Right lobe of liver (tissue), 6 donors: ENCODE measurements around the gene SLC27A2. TPM values are rescaled to one million over a fixed set of nuclear protein-coding genes. Genes with fewer than 3 reads are reported as not detected.
A peak's percentile ranks its signal among the peaks of the same experiment; 100 is the strongest.
"Not testable (repeated sequence)": the region's sequence is repeated elsewhere in the genome, so short reads cannot be mapped to it uniquely, and the experiment has no call there.

Experiments
- ATAC-seq, 4 donors: fragments of 200-7000 bp; cut with Tn5 transposase; one replicate each; pipeline ENCODE4 v1.9.1; 2020; ENCODE audit warnings: mild to moderate bottlenecking in 4 of 4, moderate library complexity in 4 of 4
- DNase-seq, 3 donors: peaks; one replicate each; pipeline ENCODE4 v3.0.0-alpha.2; 2020
- H3K27ac ChIP-seq, 3 donors: fragments of 200-600 bp; one replicate each; pipeline ENCODE4 v1.8.0; 2022
- H3K27me3 ChIP-seq, 2 donors: fragments of 200-600 bp; one replicate each; pipeline ENCODE4 v1.8.0; 2022
- H3K36me3 ChIP-seq, 4 donors: fragments of 200-600 bp; sonication (generic) in 1 of 4; one replicate each; pipeline versions ENCODE4 v1.5.1 to v1.8.0; 2017 to 2022; ENCODE audit warnings: control low read depth in 1 of 4
- H3K4me1 ChIP-seq, 4 donors: fragments of 200-600 bp; sonication (generic) in 1 of 4; one replicate each; pipeline versions ENCODE4 v1.5.1 to v1.8.0; 2017 to 2022; ENCODE audit warnings: control low read depth in 1 of 4
- H3K4me3 ChIP-seq, 3 donors: fragments of 200-600 bp; one replicate each; pipeline ENCODE4 v1.8.0; 2022
- H3K9me3 ChIP-seq, 4 donors: fragments of 200-600 bp; sonication (generic) in 1 of 4; one replicate each; pipeline versions ENCODE4 v1.5.1 to v1.8.0; 2017 to 2022; ENCODE audit warnings: control low read depth in 1 of 4
- CTCF ChIP-seq, 4 donors: fragments of 200-600 bp in 3 of 4; fragments of 450-650 bp in 1 of 4; IDR thresholded peaks; one replicate each; pipeline versions ENCODE4 v1.5.1 to v1.8.0; 2016 to 2022; ENCODE audit warnings: antibody characterized with exemption in 4 of 4, mild to moderate bottlenecking in 2 of 4
- POLR2A ChIP-seq: fragments of 450-650 bp; IDR thresholded peaks from one replicate; pipeline ENCODE4 v1.6.1; 2017; ENCODE audit warnings: antibody characterized with exemption, mild to moderate bottlenecking
- WGBS: methylation state at CpG from one replicate; pipeline ENCODE4 v1.1.6; 2018; ENCODE audit warnings: low coverage, low lambda C conversion rate; ENCODE audit not compliant: insufficient coverage; ENCODE audit errors: missing lambda C conversion rate; 5-methylcytosine and 5-hydroxymethylcytosine counted together
- intact Hi-C, 2 donors: fragments of 100-400 bp; cut with DNase I; formaldehyde crosslinking; loops; one replicate each; pipeline versions ENCODE4 v1.11.2 to v1.14.1; 2022
- total RNA-seq, 6 experiments: library from RNA; depleted of rRNA in 2 of 6; stranded (reverse); fragments of >200 nt in 2 of 6; fragmentation: NEBNext Ultra II Directional in 3 of 6; extraction: Animal tissue kit (Norgen Biotek cat#: 25700) in 3 of 6; gene quantifications; one replicate each; pipeline versions ENCODE4 v1.1.0 to v1.2.4, GENCODE V29; 2016 to 2023
- donor health status: DM: no; HTN: yes; CAD: no.
- donor health status: DM: no; HTN: no; CAD: no.
- donor health status: DM: no; HTN: no; CAD: no.
- donor health status: DM: no; HTN: yes; CAD: no.
- donor health status: DM: no; HTN: yes; CAD: no.

Gene SLC27A2
- total RNA-seq, 6 experiments from 2014 or later: 76.8 to 366 (median 172) TPM

- H3K36me3 ChIP-seq: no peaks in the 10 kb centered on the region
- H3K9me3 ChIP-seq: no peaks in the 10 kb centered on the region
- no peaks in the 10 kb centered on the region for H3K27me3 ChIP-seq
- DNase-seq (no peak), ATAC-seq (peak in 1 of 4 donors; percentile 6)
- intact Hi-C loops: no loop called here
- peak overlapping the region in 1 of 3 donors; percentile 63 for H3K27ac ChIP-seq
- H3K4me3 ChIP-seq: no peak overlapping the region
- peaks cover 0 to 59% (median 25%) of the 10 kb centered on the region in 4 donors for H3K4me1 ChIP-seq
- TF ChIP-seq POLR2A: no peak
- TF ChIP-seq CTCF (IDR thresholded peaks at IDR 0.05): no peak
- 44% methylated on average over 1 of the region's 1 CpG for WGBS
Measured at GRCh38 chr15:50166216-50166615, 15.8 kb upstream of the SLC27A2 start.

GRCh38 chr15:50167110-50167509, 14.9 kb upstream of the SLC27A2 start:
- no peaks in the 10 kb centered on the region for H3K36me3 ChIP-seq
- DNase-seq: no peak
- no peak overlapping the region for H3K4me3 ChIP-seq
- no peaks in the 10 kb centered on the region for H3K9me3 ChIP-seq
- H3K4me1 ChIP-seq: peaks cover 0 to 59% (median 25%) of the 10 kb centered on the region in 4 donors
- TF ChIP-seq POLR2A: no peak
- TF ChIP-seq CTCF (IDR thresholded peaks at IDR 0.05): no peak
- intact Hi-C loops: no loop called here
- peak overlapping the region in 1 of 3 donors; percentile 63 for H3K27ac ChIP-seq
- ATAC-seq: peak in 1 of 4 donors; percentile 4
- no peaks in the 10 kb centered on the region for H3K27me3 ChIP-seq

DNA sequence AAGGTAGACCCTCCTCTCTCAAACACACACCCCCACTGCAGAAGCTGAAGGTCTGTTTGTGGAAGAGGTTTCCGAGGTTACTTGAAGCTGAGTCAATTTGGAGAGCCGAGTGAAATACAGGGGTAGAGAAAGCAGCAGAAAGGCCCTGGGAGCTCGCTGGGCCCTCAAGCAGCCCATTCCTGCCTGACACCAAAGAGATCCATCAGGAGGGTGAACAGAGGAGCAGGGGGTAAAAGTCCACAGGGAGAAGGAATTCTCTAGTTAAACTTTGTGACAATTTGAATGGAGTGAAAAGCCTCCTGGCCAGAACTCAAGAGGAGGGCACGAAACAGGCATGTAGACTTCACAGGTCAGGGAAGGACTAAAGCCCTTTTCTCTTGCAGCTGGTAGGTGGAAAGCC, 13.6 kb upstream of the SLC27A2 start:
- intact Hi-C loops: no loop called here
- ATAC-seq (peak in 2 of 4 donors; percentile 12 to 29), DNase-seq (no peak)
- Histone ChIP-seq H3K4me1 (peaks cover 0 to 54% (median 23%) of the 10 kb centered on the region in 4 donors), H3K27ac (peak overlapping the region in 1 of 3 donors; percentile 63), H3K27me3 (no peaks in the 10 kb centered on the region), H3K9me3 (no peaks in the 10 kb centered on the region), H3K4me3 (no peak overlapping the region), H3K36me3 (no peaks in the 10 kb centered on the region)
- 30% methylated on average over 3 of the region's 4 CpGs for WGBS
- TF ChIP-seq POLR2A (no peak), CTCF (IDR thresholded peaks at IDR 0.05) (no peak)

DNA sequence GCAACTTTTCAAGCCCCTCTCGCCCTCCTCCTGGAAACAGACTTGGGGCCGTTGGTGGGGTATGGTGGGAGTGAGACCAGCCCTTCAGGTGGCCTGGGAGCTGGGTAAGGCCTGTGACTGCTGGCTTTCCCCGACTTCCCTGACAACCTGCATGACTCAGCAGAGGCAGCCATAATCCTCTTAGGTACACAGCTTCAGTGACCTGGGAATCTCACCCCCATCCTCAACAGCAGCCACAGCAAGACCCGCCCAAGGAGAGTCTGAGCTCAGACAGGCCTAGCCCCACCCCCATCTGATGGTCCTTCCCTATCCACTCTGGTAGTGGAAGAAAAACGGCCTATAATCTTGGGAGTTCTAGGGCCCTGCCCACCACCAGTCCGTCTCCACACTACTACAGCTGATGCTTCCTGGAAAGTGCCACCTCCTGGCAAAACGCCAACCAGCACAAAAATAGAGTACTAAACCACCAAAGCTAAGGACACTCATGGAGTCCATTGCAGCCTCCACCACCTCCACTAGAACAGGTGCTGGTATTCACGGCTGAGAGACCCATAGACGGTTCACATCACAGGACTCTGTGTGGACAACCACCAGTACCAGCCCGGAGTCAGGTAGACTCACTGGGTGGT, 13.1 kb upstream of the SLC27A2 start:
- ATAC-seq (no peak), DNase-seq (no peak)
- TF ChIP-seq CTCF (IDR thresholded peaks at IDR 0.05): no peak
- no peak for TF ChIP-seq POLR2A
- intact Hi-C loops: no loop called here
- Histone ChIP-seq H3K4me3 (no peak overlapping the region), H3K4me1 (peaks cover 0 to 49% (median 20%) of the 10 kb centered on the region in 4 donors), H3K9me3 (no peaks in the 10 kb centered on the region), H3K27ac (peak overlapping the region in 1 of 3 donors; percentile 63), H3K27me3 (no peaks in the 10 kb centered on the region), H3K36me3 (no peaks in the 10 kb centered on the region)
- WGBS: 80% methylated on average over 3 of the region's 10 CpGs

GRCh38 chr15:50172360-50172895, 9.6 kb upstream of the SLC27A2 start:
- H3K27me3 ChIP-seq, DNase-seq, ATAC-seq, H3K4me3 ChIP-seq, H3K36me3 ChIP-seq, H3K9me3 ChIP-seq, H3K27ac ChIP-seq, intact Hi-C loops: not testable (repeated sequence)
- WGBS: no CpG with 5 or more reads among the region's 35 CpGs
- H3K4me1 ChIP-seq: peaks cover 0 to 19% (median 7%) of the 10 kb centered on the region in 4 donors
